NCI-H1048 (cell line): Measurements from ENCODE around the gene NUAK2.
"Not testable (repeated sequence)": the region's sequence is repeated elsewhere in the genome, so short reads cannot be mapped to it uniquely, and the experiment has no call there.

Experiments used
- DNase-seq: peaks from one replicate; lab custom pipeline; 2025; lab: John Stamatoyannopoulos, UW

NUAK2 gene

DNA sequence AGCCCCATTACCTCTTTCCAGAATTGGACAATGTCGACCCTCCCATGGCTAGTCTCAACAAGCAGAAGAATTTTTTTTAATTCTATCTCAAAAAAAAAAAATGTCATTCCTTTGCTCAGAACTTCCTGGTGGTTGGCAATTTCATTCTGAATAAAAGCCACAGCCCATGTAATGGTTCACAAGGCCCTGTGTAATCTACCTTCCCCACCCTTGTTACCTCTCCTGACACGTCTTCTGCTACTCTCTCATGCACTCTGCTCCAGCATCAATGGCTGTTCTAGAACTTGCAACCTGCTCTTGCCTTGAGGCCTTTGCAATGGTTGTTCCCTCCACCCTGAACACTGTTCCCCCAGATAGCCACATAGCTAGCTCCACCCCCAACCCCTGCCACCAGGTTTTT, 25.4 kb downstream of the NUAK2 start:
- DNase-seq: no peak

DNA sequence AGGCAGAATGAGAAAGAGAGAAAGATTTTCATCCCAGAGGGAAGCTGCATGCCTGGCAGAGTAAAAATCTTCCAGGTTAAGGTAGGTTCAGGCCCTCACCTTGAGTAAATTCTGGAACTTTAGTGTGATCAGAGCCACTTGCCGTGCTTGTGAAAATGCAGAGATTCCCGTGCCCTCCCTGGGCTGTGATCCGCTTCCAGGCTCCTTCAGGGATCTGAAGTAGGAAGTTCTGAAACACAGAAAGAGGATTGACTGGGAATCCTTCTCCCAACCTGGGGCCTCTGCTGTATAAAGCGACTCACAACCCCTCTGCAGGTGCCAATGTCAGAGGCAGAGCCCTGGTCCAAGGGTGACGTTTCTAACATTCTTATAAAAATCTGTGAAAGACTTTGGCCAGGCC, 26.6 kb downstream of the NUAK2 start:
- no peak for DNase-seq

DNA sequence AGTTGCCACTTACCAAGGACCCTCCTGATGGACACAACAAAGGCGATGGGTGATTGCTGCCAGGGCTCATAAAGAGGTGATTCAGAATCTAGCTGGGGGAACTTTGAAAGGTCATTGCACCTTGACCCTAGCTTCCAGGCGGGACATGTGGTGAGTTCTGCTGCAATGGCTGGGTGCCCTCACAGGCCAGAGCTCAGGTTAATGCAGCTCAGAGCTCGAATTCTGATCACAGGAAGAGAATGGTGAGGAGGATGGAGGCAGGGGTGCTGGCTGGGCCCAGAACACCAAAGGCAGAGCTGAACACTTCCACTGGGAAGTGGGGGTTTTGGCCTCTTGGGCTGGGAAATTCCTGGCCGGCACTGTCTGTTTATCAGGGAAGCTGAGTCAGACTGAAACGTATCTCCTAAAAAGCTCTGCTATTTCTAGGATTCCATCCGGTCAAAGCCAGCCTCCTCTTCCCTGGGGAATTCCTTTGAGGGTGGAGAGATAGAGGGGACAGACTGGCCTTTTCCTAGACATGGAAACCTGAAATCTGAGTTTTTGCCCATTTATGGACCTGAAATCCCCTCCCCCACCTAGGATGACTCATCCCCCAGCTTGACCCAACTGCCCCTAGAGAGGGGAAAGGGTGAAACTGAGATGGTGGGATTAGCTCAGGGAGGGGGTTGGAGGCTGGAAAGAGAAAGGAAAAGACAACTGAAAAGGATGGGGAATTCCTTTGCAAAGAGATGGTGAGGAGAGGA, 27.2 kb downstream of the NUAK2 start:
- DNase-seq: no peak

DNA sequence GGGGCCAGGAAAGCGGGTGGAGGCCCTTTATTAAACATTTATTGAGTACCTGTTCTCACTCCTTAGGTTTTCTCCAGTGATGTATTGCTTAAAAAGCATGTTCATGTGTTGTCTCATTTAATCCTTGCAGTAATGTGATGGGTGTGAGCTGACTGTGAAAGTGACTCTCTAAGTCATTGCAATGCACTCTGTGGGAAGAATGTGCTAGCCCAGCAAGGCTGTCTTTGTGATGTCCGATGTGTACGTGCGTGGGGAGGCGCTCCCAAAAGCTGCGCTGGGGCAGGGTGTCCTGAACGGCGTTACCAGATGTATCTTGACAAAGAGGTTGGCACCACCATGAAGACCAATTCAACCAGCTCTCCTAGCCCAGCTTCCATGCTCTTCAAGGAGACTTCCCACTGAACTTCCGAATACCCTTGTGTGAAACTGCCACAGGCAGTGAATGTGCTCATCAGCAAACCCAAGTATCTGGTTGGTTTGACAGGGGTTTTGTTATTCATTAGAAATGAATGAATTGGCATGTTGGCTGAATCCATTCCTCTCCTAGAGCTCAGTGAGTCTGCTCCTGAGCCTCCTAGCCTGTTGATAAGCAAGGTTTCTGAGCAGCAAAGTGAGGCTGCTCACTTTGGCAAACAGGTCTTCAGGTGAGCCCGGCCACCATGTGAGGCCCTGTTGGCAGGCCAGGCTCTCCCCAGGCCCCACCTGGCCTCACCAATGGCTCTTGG, 28.0 kb downstream of the NUAK2 start:
- no peak for DNase-seq

DNA sequence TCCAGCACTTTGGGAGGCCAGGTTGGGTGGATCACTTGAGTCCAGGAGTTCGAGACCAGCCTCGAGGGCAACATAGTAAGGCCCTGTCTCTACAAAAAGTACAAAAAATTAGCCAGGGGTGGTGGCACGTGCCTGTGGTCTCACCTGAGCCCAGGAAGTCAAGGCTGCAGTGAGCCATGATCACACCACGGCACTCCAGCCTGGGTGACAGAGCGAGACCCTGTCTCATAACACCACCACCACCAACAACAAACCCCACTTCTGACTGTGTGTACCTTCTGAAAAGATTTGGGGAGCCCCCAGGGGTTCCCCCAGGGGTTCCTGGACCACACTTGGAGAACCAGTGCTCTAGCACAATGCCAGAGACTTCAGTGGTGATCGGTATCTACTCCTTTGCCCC, 29.9 kb downstream of the NUAK2 start:
- DNase-seq: no peak

DNA sequence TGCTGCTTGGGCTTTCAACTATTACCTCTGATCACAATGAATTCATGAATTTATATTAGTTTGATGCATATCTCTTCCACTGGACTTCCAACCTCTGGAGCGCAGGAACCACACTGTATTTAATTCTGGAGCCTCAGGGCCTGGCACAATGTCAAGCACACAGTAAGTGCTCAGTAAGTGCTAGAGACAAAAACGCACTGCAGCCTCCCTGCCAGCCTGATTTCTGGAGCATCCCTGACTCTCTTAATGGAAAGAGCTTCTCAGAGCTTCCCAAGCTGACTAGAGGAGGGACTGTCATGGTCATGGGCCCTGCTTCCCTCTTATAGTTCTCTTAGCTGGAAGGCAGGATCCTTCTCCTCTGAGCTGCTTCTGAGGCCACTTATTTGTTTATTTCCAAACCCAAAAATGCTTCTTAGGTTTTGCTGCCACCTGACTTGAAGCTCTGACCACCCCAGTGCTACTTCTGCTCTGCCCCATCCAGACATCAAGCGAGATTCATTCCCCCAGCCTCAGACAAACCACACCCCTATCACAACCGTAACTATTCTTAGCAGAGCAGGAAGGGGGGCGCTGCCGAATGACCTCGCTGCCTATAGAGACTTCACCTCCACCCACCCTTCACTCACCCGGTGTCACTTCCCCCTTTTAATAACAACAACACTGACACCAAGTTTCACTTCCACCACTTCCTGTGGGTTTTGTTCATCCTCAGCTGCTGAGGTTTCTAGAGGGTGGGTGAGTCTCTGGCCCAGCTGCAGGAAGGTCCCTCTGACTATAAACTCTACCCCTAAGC, 33.6 kb downstream of the NUAK2 start:
- DNase-seq: no peak

DNA sequence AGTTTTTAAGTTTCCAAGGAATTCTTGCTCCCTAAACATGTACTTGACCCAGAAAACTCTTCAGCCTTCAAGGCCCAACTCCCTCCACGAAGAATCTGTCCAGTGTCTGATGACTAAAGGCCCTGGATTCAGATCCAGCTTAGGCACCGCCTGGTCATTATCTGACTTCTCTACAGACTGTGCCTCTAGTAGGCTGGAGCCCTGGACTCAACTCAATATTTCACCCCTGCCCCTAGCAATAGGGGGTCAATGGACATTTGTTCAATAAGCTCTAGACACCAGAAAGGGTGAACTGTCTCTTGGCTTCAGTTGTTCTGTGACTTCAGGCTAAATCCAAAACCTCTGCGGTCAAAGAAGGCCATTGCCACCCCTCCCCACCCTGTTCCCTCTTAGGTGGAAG, 34.5 kb downstream of the NUAK2 start:
- no peak for DNase-seq

DNA sequence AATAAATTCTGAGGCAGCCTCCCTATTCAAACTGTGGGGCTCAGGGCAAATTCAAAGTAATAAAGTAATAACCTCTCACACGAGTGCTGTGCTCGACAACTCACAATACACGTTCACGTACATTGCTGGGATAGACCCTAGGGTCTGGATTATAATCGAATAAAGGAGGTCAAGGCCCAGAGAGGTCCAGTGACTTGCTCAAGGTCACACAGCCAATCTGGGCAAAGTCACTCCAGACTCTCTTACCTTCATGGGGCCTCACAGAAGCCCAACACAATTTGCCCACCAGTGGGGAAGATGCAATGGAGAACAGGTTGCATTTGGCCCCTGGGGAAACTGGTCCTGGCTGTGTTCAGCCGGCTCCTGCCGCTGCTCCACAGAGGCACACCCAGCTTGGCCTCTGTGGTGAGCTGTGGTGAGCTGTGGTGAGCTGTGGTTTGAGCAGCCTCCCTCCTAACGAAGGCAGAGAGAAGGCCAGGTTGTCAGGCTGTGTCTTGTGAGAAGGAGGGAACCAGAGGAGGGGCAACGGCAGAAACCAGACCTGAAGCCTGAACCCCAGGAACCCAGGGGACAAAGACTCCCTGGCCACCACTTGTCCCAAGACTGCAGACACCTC, 35.1 kb downstream of the NUAK2 start:
- DNase-seq: no peak

DNA sequence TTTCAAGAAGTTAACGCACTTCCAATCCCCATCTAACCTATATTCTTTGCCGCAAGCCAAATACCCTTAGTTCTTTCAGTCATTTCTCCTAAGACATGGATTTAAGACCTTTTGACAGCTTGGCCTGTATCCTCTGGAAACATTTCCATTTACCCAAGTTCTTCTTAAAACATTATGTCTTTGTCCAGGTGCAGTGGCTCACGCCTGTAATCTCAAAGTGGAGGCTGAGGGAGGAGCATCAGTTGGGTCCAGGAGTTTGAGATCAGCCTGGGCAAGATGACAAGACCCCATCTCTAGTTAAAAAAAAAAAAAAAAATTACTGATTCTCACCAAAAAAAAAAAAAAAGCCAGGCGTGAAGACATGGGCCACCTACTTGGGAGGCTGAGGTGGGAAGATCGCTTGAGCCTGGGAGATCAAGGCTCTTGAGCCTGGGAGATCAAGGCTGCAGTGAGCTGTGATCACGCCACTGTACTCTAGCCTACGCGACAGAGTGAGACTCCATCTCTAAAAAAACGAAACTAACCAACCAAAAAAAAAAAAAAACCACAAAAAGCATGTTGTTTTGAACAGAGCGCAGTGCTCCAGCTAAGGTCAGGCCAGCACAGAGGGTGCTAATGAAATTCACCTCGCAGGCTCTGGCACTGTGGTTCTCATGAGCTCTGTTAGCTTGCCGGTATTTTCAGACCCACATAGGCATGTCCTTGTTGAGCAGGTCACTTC, 36.0 kb downstream of the NUAK2 start:
- no peak for DNase-seq

DNA sequence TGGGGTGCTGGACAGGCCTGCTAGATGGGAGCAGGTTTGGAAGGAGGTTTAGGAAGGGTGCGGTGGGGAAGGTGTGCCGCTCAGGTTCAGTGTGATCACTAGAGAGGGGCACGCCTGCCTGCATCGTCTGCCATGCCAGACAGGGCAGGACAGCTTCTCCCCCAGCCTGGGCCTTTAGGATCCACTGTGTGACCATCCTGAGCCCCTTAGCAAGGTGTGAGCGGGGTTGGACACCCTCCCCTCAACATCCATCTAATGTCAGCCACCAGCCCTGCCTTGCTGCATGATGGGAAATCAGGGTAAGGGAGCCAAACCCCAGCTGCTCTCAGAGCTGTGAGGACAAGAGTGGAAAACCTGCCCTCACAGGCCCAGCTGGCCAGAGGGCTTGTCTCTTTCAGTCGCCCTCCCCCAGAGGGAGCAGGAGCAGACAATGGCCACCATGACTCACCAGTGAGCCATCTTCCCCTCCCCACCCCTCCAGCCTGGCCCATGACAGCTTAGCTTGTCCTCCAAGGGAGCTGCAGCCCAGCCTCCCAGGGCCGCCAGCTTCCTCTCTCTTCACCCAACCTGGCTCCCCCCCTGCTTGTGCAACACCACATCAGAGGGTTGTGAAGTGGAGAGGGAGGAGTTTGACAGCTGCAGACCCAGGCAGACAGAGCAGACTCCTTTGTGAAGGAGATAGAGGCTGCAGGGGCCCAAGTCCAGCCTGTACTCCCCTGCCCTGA, 37.0 kb downstream of the NUAK2 start:
- no peak for DNase-seq

DNA sequence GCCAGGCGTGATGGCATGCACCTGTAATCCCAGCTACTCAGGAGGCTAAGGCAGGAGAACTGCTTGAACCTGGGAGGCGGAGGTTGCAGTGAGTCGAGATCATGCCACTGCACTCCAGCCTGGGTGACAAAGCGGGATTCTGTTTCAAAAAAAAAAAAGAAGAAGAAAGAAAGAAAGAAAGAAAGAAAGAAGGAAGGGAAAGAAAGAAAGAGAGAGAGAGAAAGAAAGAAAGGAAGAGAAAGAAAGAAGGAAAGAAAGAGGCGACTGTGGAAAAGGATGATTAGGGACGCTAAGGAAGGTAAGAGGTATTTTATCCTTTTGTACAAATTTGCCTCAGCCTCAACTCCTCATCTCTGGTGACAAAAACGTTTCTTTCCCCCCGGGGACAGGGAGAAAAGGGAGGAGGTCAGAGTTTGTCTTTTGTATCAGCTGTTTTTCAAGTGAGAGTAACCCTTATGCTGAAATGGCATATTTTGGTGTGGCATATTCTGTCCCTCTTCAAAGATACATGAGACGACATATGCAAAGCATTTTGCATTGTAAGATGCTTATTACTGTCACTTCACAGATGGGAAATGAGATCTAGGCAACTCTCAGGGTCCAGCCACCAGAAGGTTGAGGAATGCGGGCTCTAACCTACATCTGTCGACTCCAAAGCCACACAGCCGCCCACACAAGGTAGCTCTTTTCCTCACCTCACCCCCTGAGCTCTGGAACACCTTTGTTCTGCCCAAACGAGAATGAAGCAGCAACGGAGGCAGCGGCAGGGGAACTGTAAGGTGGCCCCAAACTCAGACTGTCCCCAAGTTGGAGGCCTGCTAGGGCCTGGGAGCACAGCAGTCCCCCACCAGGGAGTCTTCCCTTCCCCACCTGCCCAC, 38.0 kb downstream of the NUAK2 start:
- no peak for DNase-seq

DNA sequence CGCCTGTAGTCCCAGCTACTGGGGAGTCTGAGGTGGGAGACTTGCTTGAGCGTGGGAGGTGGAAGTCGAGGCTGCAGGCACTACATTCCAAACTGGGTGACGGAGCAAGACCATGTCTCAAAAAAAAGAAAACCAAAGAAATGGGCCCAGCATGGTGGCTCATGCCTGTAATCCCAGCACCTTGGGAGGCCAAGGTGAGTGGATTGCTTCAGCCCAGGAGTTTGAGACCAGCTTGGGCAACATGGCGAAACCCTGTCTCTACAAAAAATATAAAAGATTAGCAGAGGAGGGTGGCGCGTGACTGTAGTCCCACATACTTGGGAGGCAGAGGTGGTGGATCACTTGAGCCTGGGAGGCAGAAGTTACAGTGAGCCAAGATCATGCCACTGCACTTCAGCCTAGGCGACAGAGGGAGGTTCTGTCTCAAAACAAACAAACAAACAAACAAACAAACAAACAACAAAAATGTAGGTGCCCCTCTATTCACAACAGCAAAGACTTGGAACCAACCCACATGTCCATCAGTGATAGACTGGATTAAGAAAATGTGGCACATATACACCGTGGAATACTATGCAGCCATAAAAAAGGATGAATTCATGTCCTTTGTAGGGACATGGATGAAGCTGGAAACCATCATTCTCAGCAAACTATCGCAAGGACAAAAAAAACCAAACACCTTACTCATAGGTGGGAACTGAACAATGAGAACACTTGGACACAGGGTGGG, 40.7 kb downstream of the NUAK2 start:
- DNase-seq: not testable (repeated sequence)

DNA sequence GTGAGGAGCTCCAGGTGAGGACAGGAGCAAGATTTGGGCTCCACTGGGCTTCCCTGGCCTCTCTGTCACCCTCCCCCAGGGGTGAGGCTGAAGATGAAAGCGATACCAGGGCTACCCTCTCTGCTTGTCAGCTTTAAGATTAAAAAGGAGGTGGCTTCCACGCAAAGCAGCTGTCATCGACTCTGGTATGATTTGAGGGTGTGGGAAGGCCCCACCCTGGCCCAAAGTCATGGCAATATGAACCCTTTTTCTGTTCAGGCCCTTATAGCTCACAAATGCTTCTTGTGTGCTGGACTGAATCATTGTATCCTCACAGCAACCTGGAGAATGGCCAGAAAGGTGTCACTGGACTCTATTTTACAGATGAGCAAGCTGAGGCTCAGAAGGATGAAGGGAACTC, 41.6 kb downstream of the NUAK2 start:
- no peak for DNase-seq

DNA sequence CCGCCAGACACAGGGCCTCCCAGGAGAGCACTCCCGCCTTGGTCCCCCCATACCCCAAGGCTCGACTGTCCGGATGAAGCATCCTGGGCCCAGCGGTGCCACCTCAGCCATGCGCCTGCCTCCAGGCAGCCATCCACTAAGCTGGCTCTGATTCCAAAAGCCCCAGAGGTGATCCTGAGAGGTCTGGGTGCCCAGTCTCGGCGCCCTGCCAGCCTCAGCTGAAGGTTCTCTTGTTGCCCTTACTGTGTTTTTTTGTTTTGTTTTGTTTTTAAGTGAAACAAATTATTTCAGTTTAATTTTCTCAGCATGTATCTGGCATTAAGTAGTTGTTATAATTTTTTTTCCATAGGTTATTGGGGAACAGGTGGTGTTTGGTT, 44.9 kb downstream of the NUAK2 start:
- no peak for DNase-seq

DNA sequence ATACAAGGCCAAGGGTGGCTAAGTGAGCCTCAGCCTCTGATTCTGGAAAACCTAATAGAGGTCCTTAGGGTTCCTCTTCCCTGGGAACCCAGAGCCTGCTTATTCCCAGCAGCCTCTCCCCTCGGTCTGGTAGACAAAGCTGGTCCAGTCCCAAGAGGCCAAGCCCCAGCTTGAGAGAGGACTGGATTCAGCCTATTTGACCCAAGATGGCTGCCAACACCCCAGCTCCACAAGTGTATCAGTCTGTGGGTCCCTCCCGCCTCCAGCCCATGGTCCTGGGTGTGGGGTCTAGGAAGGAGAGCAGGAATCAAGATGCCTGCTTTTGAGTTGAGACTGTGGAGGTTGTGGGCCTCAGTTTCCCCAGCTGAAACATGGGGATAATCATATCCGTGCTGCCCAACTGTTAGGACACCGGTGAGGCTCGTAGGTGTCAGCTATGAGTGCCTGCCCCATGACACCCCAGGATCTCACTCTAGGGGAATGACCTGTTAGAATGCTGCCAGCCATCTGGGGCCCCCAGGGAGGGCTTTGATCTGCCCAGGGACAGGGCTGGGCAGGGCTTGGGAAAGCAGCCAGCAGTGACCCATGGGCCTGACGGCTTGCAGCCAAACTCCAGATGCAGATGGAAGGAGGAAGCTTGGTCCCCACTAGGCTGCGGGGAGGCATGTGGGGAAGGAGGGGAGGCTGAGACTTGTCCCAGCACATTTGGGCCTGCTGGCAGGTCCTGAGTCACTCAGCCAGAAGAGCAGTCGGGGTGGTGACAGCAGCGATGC, 45.4 kb downstream of the NUAK2 start:
- DNase-seq: no peak

DNA sequence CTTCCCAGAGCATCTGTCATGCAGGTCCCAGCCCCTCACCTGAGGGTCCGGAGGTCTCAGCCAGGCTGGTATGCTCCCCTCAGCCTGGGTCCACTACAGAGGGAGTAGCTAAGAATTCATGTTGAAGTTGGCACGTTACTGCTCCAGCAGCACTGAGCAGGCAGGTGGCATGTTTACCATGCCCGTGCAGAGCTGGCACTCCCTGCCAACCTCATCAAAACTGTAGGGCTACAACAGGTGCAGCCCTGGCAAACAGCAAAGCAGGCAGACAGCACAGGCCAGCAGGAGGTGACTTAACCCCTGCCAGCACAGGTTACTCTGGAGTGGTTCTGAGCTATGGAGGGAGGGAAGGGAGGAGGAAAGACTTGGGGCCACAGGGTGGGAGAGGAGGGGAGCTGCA, 46.4 kb downstream of the NUAK2 start:
- DNase-seq: no peak

DNA sequence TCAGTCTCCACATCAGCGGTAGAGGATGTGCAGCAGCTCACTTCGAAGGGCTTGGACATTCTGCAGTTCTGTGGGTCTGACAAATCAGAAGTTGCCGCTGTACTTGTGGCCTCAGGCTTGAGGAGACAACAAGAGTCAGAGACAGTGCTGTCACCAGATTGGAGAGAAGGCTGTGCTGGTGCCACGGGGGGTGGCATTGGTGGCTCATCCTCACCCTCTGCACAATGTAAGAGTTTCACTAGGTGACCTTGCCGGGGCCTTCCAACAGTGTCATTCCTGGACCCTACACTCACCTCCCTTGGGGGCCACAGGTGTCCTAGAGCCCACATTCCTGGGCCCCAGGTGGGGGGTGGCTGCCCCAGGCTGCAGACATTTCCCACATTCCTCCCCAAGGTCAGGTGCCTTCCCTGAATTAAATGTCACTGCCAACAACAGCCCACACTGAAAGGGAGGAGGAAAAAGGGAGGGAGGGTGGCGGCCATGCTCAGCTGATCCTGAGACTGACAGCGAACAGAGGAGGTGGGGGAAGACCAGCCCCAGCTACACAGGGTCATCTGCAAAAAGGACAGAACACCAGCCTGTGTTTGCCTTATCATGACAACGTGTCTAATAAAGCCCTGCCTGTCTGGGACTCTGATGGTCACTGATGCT, 47.4 kb downstream of the NUAK2 start:
- no peak for DNase-seq

DNA sequence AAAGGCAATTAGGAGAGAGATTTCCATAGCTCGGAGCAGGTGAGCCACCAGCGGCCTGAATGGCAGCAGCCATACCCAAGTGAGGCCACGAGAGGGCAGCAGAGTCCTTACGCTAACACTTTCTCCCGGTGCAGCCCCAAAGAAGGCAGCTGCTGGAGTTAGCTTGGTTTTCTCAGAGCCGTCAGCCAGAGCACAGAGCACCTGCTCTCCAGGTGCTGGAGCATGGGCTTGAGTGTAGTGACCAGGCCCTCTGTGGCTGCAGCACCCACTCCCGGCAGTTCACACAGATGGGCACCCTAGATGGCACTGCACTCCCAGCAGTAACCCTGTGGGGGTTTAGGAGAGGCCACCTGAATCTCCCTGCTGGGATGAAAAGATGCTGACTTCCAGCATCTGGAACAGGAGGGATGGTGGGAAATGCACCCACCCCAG, 48.0 kb downstream of the NUAK2 start:
- peak; percentile 77 for DNase-seq
